Measurements from ENCODE around the gene HACD2.

- no peak for TF ChIP-seq CTCF (IDR thresholded peaks at IDR 0.05; ENCODE audit: insufficient read depth, low read depth, low read length)
- no peak for TF ChIP-seq EZH2 (IDR thresholded peaks at IDR 0.05; ENCODE audit: insufficient read depth, low read length)
Observed at GRCh38 chr3:123553536-123553935, 31.3 kb downstream of the HACD2 start.
